ENCODE results near the gene AP2B1.
"Not testable (repeated sequence)": the region's sequence is repeated elsewhere in the genome, so short reads cannot be mapped to it uniquely, and the experiment has no call there.

AP2B1 gene

DNA sequence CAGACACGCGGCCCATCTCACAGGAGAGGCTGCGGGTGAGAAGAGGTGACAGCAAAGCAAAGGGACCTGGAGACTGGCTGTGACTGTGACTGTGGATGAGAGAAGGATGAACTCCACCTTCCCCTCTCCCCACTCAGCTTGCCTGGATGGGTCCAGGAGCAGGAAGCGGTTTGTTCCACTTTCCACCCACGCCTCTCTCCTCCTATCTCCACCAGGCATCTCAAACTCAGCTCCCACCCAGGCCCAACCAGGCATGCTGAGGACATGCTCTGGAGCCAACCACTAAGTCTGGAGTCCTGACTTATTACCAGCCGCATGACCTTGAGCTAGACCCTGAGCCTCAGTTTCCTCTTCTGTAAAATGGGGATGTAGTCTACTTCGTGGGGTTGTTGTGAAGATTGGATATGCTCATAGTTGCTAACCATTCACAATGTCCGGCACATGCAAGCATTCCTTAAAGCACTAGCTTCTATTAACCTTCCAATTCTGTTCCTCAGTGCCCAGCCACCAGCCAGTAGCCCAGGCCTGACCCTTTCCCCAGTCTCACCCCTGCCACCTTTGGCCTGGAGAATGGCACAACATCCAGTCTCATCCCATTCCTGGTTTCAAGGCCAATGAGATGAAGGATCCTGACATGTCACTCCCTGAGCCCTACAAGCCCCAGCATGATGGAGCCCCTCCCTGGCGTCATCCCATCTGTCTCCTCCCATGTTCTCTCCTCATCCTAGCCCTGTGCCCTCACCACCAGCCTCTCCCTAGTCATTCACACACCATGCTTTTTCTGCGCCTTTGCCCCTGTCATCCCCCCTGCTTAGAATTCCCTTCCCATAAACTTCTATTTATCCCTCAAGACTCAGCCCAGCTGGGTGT lies 163.6 kb downstream of the AP2B1 start:
- no peak for DNase-seq

GRCh38 chr17:35751541-35751940 lies 164.4 kb downstream of the AP2B1 start:
- not testable (repeated sequence) for DNase-seq

- DNase-seq, result no peak
Measured at GRCh38 chr17:35752471-35752870, 165.3 kb downstream of the AP2B1 start.

DNA sequence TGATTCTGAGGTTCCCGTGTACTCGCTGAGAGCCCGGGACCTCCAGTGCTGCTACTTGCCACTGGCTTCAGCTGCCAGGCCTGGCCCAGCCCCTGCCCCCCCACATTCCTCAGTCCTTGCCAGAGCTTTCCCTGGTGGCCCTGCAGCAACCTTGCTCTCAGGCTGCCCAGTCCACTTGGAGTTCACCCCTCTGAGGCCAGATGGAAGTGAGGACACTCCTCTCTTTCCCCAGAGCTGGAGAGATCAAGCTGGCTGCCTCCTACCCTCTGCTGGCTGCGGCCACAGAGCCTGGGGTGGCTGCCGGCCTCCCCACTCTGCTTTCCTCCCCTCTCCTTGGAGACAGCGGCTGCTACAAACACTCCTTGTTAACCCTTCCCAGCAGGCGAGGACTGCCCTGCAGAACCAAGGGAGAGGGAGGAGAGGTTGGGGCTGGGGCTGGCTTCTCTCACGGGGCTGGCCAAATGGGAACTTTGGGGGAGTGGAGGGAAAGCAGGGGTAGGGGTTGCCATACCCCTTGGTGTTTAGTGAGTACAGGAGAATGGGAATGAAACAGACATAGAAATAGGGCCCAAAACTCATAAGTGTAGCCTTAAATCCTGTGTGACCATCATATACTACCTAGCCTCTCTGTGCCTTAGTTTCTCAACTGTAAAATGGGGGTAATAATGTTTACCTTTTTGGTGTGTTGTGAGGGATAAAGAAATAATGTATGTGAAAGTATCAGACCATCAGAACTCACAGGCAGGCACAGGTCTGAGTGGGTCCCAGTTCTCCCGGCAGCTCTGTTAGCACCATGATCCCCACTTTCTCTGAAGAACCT lies 166.0 kb downstream of the AP2B1 start, which contains the start of gene GAS2L2:
Gene GAS2L2, minus strand, starts transcription at position 295 of the 820 bp plus-strand sequence. CDS start 389 bp downstream, outside the sequence.
- DNase-seq, result no peak

DNA sequence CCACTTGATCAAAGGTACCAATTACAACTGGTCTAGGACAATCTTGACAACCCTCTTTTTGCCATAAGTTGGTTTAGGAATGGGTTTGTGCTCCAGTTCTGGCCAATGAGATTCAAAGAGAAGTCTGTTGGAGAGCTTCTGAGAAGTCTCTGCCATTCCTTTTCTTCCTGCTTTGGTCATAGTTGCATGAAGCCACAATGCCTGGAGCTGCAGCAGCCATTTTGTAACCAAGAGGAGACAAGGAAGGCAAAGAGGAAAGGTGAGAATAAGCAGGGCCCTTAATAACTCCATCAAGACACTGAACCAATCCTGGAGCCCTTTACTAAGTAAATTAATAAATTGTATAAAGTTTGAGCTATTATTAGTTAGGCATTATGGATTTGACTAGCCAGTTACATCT lies 170.1 kb downstream of the AP2B1 start:
- no peak for DNase-seq

GRCh38 chr17:35760587-35760986 lies 173.5 kb downstream of the AP2B1 start, which contains the start of gene C17orf50:
Gene C17orf50, plus strand, starts transcription at chr17:35760887. Its CDS starts 55 bp downstream, at chr17:35760942.
- no peak for DNase-seq

DNA sequence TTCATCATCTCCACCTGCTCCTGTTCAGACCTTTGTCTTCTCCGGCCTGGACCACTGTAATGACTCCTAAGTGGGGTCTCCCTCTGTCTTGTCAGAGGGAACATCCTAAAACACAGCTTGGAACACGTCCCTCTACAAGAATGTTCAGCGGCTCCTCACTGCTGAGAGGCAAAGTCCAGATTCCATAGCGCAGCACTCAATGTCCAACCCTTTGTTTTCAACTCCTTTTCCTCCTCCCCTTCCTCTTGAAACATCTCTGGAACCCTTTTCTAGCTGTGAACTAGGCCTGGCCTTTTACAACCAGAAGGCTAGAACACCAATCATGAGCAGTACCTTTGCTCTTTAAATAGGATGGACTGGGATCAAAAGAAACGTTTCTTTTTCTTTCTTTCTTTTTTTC lies 174.5 kb downstream of the AP2B1 start:
- no peak for DNase-seq

DNA sequence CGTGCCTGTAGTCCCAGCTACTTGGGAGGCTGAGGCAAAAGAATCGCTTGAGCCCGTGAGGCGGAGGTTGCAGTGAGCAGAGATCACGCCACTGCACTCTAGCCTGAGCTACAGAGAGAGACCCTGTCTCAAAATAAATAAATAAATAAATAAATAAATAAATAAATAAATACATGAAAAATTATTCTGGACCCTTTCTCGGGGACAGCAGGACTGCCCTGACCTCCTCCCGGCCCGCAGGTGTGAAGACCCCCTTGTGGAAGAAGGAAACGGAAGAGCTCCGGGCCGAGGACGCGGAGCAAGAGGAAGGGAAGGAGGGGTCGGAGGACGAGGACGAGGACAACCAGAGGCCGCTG lies 176.6 kb downstream of the AP2B1 start:
- DNase-seq, result no peak

GRCh38 chr17:35764123-35764991 lies 177.2 kb downstream of the AP2B1 start:
- DNase-seq, result peak; percentile 74

- DNase-seq, result no peak
Measured at GRCh38 chr17:35765086-35765710, 178.1 kb downstream of the AP2B1 start.

- DNase-seq, result no peak
Measured at GRCh38 chr17:35765756-35766488, 178.8 kb downstream of the AP2B1 start.

DNA sequence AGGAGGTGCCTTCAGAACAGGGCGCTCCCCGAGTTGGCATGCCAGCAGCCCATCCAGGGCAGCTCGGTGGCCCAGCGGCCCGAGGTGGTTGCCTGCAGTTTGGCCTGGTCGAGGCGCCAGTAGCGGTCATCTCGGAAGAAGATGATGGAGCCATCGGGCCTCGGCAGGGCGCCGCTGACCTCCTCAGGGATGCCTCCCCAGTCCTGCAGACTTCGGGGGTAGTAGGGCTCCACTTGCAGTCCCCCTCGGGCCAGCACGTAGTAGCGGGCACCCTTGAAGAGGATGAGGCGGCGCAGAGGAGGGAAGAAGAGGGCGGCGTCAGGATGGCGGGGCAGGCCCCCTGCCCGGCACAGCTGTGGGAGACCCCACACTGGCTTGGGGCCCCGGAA lies 179.4 kb downstream of the AP2B1 start:
- DNase-seq, result no peak

- DNase-seq, result no peak
Measured at GRCh38 chr17:35766903-35767510, 179.9 kb downstream of the AP2B1 start.

DNA sequence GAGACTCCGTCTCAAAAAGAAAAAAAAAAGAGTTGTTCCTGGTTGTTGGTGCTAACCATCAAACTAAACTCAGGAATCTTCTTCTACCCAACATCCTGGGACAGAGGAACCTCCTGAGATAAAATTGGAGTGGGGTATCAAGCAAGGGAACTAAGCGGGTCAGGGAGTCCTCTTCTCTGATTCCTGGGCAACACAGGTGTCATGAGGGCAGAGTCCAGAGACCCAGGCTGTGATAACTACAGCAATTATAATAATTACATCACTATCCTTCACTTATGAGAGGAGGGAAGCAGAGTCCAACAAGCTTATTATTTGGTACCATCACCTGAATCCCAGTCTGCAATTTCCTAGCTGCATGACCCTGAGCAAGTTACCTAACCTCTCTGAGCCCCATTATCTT lies 181.7 kb downstream of the AP2B1 start:
- DNase-seq, result no peak

- DNase-seq, result no peak
Measured at GRCh38 chr17:35769895-35770486, 182.9 kb downstream of the AP2B1 start.

DNA sequence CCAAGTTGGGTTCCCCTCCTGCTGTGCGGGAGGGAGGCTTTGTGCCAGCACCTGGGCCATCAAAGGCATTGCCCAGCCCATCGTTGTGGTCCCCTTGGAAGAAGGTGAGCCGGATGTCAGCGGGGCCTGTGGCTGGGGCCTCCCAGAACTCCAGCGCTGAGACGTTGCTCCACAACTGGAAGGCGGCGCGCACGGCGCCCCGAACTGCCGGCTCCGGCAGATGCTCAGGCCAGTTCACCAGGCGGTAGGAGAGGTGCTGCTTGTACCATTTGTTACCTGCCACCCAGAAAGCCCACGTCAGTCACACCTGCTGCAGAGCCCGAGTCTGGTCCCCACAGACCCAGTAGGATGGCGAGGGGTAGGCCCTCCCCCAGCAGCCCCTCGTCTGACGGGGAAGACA lies 186.0 kb downstream of the AP2B1 start:
- DNase-seq, result no peak

GRCh38 chr17:35773679-35774425 lies 186.7 kb downstream of the AP2B1 start:
- DNase-seq, result no peak

DNA sequence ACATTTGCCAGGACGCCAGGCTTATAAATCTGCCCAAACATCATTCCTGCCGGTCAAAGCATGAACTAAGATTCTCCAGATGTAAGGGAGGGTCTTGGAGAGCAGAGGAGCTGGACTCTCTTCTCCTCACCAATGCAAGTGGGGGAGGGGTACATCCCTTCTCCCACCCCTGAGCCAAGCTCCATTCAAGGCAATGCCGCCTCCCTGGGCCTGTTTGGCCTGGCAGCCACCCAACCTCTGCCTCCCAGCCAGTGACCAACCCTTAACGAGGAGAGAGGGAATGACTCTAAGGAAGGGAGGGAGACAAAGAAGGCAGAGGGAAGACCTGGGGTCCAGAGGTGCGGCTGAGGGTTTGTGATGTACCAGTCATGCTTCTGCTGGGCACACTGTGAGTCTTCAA lies 187.4 kb downstream of the AP2B1 start:
- DNase-seq, result no peak

- DNase-seq, result no peak
Measured at GRCh38 chr17:35775039-35775438, 187.9 kb downstream of the AP2B1 start.

DNA sequence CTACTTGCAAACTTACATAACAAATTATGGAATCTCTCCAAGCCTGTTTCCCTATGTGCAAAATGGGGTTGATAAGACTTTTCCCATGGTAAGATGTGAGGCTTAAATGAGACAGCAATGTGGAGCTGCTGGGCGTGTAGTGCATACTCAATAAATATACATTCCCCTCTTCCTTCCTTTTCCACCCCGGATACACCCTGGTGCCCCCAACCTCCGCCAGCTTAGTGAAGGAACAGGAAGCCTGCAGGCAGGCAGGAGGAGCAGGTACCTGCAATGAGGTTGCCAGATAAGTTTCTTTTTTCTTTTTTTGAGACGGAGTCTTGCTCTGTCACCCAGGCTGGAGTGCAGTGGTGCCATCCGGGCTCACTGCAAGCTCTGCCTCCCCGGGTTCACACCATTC lies 188.5 kb downstream of the AP2B1 start:
- DNase-seq, result no peak

All from DMS 273 treated with DMSO at 0.1 percent for 48 hours (cell line).